Cardiac fibroblast (primary cell): ENCODE data around the gene TPP1.

Source experiments
- DNase-seq, 2 donors: peaks; one replicate each; pipeline versions ENCODE4 v3.0.0 to v3.0.0-alpha.2; 2010; ENCODE audit warnings: low read depth in 2 of 2
- H3K4me3 ChIP-seq, 2 donors: replicated peaks in 1 of 2; 1 replicate in 1 of 2; 2 replicates in 1 of 2; pipeline ENCODE4 v1.5.1; 2011; ENCODE audit warnings: low read depth in 2 of 2, low read length in 2 of 2, mild to moderate bottlenecking in 2 of 2, moderate library complexity in 1 of 2
- CTCF ChIP-seq: IDR thresholded peaks from one replicate; pipeline ENCODE4 v1.5.1; 2011; ENCODE audit warnings: low read depth, mild to moderate bottlenecking, low read length, inconsistent platforms

The TPP1 gene

GRCh38 chr11:6633422-6634408 lies 14.5 kb upstream of the TPP1 start:
- DNase-seq = no peak
- no peak for TF ChIP-seq CTCF
- H3K4me3 ChIP-seq = no peak overlapping the region

GRCh38 chr11:6632116-6633073 lies 13.2 kb upstream of the TPP1 start:
- no peak overlapping the region for H3K4me3 ChIP-seq
- DNase-seq = no peak
- TF ChIP-seq CTCF = no peak

GRCh38 chr11:6631361-6631890 lies 12.2 kb upstream of the TPP1 start:
- no peak for TF ChIP-seq CTCF

GRCh38 chr11:6630632-6631291 lies 11.5 kb upstream of the TPP1 start:
- DNase-seq = no peak
- H3K4me3 ChIP-seq = no peak overlapping the region
- no peak for TF ChIP-seq CTCF

More at GRCh38 chr11:6631361-6631890, 12.2 kb upstream of the TPP1 start:
- no peak overlapping the region for H3K4me3 ChIP-seq
- no peak for DNase-seq

- no peak for TF ChIP-seq CTCF
- no peak for DNase-seq
- H3K4me3 ChIP-seq = no peak overlapping the region
Measured at GRCh38 chr11:6629892-6630631, 10.8 kb upstream of the TPP1 start.

GRCh38 chr11:6629573-6629891 lies 10.3 kb upstream of the TPP1 start:
- TF ChIP-seq CTCF = no peak
- DNase-seq = no peak
- no peak overlapping the region for H3K4me3 ChIP-seq
